ENCODE measurements around the gene PALS2.

DNA sequence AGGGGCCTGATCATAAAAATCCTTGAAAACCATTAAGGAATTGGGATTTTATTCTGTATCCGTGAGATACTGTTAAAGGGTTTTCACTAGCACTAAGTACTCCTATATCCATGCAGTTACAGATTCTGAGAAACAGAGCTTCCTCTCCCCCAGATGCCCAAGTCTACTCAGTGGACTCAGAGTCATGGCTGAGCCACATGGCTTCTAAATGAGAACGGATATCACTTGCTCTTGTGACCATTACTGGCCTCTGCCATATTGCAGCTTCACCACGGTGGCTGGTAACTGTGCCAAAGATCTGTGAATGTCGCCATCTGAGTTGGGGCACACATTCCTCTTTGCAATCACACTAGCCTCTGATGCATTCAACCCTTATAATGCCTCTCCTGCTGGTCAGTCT, 42.0 kb upstream of the PALS2 start:
- no peak for TF ChIP-seq GATA2 (IDR thresholded peaks at IDR 0.05; ENCODE audit: low read depth, low read length)
- no peak for TF ChIP-seq GATA3 (IDR thresholded peaks at IDR 0.05; ENCODE audit: low read depth, low read length)

All from SH-SY5Y (cell line).